ENCODE measurements around the gene FOXF2.
"Not testable (repeated sequence)": the region's sequence is repeated elsewhere in the genome, so short reads cannot be mapped to it uniquely, and the experiment has no call there.

Gene FOXF2

DNA sequence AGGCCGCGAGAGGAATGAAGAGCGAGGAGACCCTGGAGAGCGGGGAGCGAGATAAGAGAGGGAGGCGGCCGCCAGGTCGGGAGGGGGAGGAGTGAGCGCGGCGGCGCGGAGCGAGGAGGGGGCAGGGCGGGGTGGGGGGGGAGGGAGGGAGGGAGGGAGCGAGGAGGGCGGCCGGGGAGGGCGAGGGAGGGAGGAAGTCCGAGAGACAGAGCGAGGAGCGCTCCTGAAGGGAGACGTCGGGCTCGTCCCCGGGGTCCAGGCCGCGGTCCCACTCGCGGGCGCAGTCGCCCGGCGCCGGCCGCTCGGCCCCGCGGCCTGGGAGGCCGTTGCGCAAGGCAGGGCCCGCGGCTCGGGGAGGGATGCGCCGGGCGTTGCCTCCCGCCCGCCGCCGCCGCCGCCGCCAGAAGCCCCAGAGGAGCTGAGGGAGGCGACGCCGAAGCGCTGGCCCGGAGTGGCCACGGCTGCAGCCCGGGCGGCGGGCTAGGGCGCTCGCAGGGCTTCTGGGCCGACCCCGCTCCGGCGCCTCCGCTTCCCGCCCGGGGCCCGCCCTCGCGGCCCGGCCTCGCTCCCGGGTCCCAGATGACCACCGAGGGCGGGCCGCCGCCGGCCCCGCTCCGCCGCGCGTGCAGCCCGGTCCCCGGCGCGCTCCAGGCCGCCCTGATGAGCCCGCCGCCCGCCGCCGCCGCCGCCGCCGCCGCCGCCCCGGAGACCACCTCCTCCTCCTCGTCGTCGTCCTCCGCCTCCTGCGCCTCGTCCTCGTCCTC is at the start of gene FOXF2:
TSS of gene FOXF2 (plus strand) at position 208 of the 764 bp plus-strand sequence. CDS start at position 580, 372 bp downstream.
- no peak for DNase-seq

DNA sequence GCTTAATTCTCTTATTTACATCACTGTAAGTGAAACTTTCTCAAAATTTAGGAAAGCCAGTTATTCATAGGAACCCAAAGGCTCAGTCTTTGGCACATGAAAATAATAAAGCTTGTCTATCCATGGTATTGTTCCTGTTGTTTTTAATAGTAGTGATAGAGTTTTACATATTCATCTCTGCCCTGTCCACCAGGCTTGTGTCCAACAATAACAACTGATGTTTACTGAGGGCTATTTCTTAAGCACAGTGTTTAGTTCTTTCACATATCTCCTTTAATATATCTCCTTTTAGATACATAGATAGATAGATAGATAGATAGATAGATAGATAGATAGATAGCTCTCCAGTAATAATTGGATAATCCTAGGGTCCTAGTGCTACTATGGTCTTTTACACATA is 43.3 kb upstream of the FOXF2 start:
- no peak for DNase-seq

GRCh38 chr6:1346558-1347091 is 42.8 kb upstream of the FOXF2 start:
- DNase-seq: no peak

GRCh38 chr6:1347161-1347560 is 42.2 kb upstream of the FOXF2 start:
- no peak for DNase-seq

DNA sequence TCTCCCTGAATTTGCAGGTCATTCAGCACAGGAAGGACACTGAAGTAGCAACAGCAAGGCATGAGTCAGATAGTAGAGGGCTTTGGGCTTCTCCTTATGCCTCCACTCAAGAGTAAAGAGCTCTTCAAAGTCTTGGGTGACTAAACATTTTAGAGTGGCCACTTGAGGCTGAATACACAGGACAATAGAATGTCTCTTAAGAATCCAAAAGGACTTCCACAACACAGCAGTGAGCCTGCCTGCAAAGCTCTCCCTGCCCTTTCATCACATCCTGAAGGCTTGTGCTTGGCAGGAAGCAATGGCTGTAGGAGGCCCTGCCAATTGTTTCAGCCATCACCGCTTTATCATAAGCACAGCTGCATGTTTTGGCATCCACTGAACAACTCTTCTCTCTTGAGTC is 40.7 kb upstream of the FOXF2 start:
- DNase-seq: no peak

DNA sequence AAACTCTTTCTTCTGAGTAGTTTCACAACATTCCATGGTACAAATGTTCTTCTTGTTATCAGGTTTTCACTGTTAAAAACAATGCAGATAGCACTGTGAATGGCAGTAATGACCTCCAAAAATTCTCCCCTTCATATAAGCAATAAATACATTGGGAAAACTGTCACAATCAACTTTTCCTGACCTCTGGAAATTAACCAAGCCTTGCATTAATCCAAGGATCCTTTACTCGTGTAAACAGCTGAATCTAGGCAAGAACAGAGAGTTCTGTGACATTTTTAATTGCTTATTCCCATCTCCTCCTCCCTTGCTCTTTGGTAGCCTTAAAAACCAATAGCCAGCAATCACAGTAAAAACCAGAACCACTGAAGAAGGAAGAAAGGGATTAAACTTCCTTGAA is 39.7 kb upstream of the FOXF2 start:
- DNase-seq: no peak

- no peak for DNase-seq
These were observed 37.9 kb upstream of the FOXF2 start for GRCh38 chr6:1351381-1352008.

DNA sequence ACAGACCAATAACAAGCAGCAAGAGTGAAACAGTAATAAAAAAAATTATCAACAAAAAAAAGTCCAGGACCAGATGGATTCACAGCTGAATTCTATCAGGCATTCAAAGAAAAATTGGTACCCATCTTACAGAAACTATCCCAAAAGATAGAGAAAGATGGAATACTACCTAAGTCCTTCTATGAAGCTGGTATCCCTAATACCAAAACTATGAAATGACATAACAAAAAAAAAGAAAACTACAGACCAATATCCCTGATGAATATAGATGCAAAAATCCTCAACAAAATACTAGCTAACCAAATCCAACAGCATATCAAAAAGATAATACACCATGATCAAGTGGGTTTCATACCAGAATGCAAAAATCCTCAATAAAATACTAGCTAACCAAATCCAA is 34.3 kb upstream of the FOXF2 start:
- DNase-seq: not testable (repeated sequence)

DNA sequence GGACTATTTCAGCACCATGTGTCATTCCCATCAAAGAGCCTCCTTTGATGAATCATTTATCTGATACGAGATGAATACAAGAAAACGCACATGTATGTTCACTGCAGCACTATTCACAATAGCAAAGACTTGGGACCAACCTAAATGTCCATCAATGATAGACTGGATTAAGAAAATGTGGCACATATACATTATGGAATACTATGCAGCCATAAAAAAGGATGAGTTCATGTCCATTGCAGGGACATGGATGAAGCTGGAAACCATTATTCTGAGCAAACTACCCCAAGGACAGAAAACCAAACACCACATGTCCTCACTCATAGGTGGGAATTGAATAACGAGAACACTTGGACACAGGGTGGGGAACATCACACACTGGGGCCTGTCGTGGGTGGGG is 27.7 kb upstream of the FOXF2 start:
- DNase-seq: not testable (repeated sequence)

GRCh38 chr6:1362643-1363042 is 26.7 kb upstream of the FOXF2 start:
- DNase-seq: no peak

- DNase-seq: no peak
These were observed 26.1 kb upstream of the FOXF2 start for GRCh38 chr6:1363298-1363697.

DNA sequence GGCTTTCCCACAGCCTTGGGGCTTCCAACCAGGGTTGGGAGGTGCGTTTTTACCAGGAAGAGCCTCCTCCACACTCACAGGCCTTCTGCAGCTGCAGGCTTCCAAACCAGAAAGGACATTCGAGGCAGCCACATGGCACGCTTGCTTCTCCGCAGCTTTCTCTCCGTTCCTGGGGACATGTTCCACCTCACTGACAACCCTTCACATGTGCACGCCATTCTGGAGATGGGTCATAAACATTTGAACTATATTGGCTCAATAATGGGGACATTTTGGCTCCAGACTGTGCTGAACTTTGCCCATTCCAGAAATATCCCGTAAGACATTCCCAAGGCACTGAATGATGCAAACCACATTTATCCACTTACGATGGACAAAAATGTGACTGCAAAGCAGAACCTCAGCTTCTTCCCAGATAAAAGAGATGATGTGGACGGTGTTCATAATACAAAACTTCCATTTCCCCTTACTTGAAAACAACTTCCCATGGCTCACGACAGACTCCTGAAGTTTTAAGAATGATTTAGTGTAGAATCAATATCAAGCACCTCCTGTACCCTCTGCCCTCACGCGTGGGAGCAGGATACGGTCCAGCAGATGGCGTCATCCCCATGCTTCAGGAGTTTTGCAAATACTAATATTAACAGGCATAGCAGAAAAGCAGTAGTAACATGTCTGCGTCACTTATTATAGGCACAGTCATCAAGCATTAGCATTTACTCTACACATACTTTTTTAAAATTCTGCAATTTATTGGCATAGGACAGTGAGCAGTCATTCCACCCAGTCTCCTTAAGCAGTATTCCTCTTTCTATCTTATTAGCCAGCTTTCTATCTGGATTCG is 25.4 kb upstream of the FOXF2 start:
- DNase-seq: no peak

DNA sequence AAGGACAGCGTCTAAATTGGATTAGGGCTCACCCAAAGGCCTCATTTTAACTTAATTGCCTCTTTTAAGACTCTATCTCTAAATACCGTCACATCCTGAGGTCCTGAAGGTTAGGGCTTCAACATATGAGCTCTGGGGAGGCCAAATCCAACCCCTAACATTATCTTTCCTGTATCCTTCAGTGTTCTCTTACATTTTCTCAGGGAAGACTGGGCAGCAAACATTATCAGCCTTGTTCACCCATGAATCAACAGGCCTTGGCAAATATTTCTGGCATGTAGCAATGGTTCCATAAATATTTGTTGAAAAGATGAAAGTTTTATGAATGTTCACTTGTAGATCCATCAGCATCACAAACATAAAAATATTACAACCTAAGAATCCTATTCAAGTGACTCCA is 24.6 kb upstream of the FOXF2 start:
- DNase-seq: no peak

GRCh38 chr6:1365686-1366085 is 23.7 kb upstream of the FOXF2 start:
- DNase-seq: no peak

DNA sequence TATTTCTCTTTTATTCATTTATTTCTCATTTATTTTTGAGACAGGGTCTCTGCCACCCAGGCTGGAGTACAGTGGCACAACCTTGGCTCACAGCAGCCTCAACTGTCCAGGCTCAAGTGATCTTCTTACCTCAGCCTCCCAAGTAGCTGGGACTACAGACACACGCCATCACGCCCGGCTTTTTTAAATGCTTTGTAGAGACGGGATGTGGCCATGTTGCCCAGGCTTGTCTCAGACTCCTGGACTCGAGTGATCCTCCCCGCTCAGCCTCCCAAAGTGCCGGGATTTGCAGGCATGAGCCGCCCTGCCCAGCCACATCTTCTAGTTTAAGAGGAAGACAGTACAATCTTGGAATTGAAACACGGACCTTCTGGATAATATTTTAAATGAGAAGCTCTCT is 21.6 kb upstream of the FOXF2 start:
- DNase-seq: no peak

- DNase-seq: no peak
These were observed 20.4 kb upstream of the FOXF2 start for GRCh38 chr6:1368940-1369339.

- DNase-seq: not testable (repeated sequence)
These were observed 19.7 kb upstream of the FOXF2 start for GRCh38 chr6:1369695-1370094.

- DNase-seq: no peak
These were observed 17.4 kb upstream of the FOXF2 start for GRCh38 chr6:1371933-1372332.

- no peak for DNase-seq
These were observed 16.7 kb upstream of the FOXF2 start for GRCh38 chr6:1372690-1373089.

- no peak for DNase-seq
These were observed 12.7 kb upstream of the FOXF2 start for GRCh38 chr6:1376653-1377052.

GRCh38 chr6:1377526-1377925 is 11.8 kb upstream of the FOXF2 start:
- no peak for DNase-seq

DNA sequence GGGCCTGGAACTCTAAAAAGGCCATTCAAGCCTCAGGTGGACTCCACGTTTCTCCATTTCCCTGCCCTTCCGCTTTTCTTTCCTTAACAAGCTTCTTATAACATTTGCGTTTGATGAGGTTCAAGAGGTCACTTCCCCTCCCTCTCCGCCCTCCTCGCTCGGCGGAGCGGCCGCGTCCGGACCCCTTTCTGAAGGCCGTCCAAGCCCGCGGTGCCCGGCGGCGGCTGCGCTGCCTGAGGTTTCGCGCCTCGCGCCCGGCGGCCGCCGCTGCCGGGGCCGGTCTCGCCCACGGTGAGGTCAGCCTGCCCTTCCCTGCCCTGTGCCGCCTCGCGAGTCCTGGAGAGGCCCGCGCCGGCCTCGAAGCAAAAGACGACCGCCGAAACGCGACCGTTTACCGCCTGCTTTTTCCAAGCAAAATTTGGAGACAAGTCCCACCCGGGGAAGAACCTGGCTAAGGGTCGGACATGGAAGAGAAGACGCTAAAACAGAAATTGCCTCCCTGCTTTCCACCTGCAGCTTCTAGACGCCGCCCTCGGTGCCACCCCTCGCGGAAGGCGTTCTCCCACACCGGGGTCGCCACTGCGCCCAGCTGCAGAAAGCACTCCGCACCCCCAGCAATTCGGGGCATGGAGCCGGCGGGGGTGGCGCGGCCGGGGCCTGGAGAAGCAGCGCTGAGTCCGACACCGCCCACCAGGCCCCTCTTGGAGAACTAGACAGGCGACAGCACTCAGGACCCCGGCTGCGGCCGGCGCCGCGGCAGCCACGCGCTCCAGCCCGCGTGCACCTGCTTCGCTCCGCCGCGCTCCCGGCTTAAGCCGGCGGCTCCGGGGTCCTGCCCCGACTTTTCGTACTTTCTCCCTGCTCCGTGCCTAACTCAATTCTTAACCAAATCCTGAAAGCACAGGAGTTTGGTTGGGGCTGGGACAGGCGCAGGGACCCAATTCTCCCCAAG is 11.0 kb upstream of the FOXF2 start:
- DNase-seq: no peak
